ENCODE results near the gene RBFOX2.

RBFOX2 gene

DNA sequence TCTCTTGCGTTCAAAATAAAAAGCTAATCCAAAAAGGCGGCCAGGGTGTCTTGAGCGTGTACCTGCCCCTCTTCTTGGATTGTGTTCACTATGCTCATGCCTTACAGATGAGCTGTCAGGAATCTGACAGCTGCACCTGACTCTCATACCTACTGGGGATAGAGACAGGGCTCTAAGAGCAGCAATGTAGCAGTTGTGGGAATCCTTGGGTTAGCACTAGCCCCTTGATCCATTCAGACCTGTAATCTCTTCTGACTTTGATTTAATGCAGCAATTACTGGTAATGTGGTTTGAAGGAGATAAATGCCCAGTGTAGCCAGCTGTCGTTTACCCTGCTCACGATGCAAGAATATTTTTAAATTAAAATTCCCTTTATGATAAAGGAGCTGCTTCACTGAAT is 165.2 kb downstream of the RBFOX2 start:
- DNase-seq (ENCODE audit: low read depth) = no peak

GRCh38 chr22:35862697-35863096 is 165.9 kb downstream of the RBFOX2 start:
- no peak for DNase-seq (ENCODE audit: low read depth)

GRCh38 chr22:35861451-35861850 is 167.2 kb downstream of the RBFOX2 start:
- no peak for DNase-seq (ENCODE audit: low read depth)

GRCh38 chr22:35860837-35861236 is 167.8 kb downstream of the RBFOX2 start:
- DNase-seq (ENCODE audit: low read depth) = no peak

DNA sequence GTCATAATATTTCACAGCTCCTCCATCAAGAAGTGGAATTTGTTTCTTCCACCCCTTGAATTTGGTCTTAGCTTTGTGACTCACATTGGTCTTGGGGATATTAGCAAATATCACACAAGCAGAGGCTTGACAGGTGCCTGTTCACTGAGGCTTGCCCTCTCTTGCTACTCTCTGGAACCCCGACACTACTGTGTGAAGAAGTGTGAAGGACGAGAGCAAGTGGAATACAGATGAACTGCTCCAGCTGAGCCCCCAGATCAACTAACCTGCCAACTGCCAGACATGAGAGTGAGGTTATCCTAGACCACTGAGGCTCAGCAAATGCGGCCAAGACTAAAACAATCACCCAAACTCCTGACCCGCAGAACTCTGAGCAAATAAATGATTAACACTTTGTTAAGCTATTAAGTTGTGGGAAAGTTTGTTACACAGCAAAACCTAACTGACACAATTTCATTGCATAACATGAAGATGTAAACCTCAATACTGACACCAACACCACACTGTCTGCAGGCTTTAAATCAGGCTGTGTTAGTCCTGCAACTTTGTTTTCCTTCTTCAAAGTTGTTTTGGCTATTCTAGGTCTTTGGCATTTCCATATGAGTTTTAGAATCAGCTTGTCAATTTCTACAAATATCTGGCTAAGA is 168.4 kb downstream of the RBFOX2 start:
- no peak for DNase-seq (ENCODE audit: low read depth)

DNA sequence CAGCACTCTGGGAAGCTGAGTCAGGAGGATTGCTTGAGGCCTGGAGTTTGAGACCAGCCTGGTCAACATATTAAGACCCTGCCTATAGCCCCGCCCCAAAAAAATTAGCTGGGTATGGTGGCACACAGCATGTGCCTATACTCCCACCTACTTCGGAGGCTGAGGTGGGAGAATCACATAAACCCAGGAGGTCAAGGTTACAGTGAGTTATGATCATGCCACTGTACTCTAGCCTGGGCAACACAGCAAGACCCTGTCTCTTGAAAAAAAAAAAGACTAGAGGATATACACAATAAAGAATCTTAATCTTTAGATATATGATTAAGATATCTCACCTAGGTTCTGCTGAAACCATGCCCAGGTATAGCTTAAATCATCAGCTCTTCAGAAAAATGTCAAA is 174.3 kb downstream of the RBFOX2 start:
- DNase-seq (ENCODE audit: low read depth) = no peak

DNA sequence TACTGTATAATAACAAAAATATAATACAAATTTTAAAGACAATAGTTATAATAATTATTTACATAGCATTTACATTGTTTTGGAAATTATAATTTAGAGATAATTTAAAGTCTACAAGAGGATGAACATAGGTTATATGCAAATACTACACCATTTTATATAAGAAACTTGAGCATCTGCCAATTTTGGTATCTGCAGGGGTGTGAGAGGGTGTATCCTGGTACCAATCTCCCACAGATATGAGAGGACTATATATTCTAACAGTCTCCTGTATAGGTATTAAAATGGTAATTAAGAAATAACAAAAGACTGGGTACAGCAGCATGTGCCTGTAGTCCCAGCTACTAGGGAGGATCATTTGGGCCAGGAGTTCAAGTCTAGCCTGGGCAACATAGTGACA is 176.5 kb downstream of the RBFOX2 start:
- no peak for DNase-seq (ENCODE audit: low read depth)

- DNase-seq (ENCODE audit: low read depth) = no peak
Measured at GRCh38 chr22:35850831-35851230, 177.8 kb downstream of the RBFOX2 start.

- DNase-seq (ENCODE audit: low read depth) = no peak
Measured at GRCh38 chr22:35846804-35847203, 181.8 kb downstream of the RBFOX2 start.

DNA sequence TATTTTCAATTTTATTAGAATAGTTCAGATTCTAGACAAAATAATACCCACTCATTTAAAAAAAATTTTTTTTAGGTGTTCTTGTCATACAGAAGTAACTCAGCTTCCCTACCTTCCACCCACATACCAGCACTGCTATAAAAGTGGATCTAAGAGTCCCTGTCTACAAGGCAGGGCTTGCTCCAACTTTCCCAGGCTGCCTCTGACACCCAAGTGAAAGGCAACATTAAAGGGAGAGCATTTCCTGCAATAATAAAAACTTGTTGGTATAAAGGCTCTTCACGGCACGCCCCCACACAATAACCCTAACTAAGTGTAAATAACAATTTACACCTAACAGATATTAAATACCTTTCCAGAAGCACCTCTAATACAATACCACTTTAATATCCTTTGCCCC is 183.7 kb downstream of the RBFOX2 start:
- DNase-seq (ENCODE audit: low read depth) = no peak

DNA sequence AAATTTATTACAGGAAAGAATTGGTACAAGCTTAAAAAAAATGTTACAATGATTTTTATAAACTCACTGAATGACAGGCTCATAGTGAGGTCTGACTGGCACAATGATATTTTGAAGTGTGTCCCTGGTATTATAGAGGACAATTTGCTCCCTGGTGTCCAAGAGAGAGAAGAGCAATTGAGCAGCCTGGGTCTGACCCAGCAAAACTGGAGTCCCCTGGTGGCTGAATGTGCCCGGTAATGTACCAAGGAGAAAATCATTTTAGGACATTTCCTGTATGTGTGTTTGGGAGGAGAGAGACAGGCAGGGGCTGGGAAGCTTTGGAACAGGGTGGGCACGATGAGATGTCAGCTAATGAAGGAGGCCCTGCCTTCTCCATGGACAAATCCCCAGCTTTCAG is 185.7 kb downstream of the RBFOX2 start:
- DNase-seq (ENCODE audit: low read depth) = no peak

- DNase-seq (ENCODE audit: low read depth) = no peak
Measured at GRCh38 chr22:35842519-35842913, 186.1 kb downstream of the RBFOX2 start.

- DNase-seq (ENCODE audit: low read depth) = no peak
Measured at GRCh38 chr22:35841907-35842518, 186.6 kb downstream of the RBFOX2 start.

DNA sequence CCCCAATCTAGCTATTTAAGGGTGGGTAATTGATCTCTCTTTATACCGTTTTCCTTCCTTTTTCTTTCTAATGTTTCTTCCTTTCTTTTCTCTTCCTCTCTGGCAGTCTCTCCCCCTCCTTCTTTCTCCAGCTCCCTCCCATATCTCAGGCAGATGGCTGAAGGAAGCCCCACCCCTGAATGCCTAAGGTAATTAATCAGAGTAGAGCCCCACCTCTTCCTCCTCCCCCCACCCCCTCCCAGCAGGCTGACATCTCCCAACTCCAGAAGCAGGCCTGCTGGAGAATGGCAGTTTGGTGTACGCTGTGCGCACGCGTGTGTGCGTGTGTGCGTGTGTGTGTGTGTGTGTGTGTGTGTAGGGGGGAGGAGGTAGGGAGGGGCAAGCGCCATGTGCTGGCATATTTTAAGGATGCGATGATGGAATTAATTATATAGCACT is 188.3 kb downstream of the RBFOX2 start:
- DNase-seq (ENCODE audit: low read depth) = no peak

- no peak for DNase-seq (ENCODE audit: low read depth)
Measured at GRCh38 chr22:35839841-35840301, 188.8 kb downstream of the RBFOX2 start.

- DNase-seq (ENCODE audit: low read depth) = no peak
Measured at GRCh38 chr22:35838855-35839576, 189.6 kb downstream of the RBFOX2 start.

DNA sequence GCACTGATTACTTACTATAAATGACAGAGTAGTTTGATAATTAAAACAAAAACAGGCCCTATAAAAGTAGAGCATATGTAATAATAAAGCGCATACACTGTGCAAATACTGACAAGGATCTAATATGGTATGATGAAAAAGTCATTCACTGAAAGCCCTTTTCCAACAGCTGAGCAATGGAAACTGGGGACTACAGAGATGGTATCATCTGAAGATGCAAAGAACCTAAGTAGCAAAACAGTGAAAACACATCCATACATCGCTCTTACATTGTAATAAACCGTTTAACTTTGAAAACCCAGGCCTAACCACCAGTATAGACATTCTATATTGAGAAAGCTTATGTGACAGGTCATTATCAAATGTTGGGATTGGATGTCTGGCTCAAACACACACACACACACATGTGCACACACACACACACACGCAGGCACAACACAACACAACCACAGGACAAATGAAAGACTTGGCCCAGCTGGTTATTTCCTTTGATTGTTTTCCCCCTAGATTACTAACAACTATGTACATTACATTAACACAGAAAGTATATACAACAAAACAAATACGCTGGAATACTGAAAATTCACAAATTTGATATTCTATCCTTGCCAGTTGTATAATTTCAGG is 191.4 kb downstream of the RBFOX2 start:
- DNase-seq (ENCODE audit: low read depth) = no peak

- DNase-seq (ENCODE audit: low read depth) = no peak
Measured at GRCh38 chr22:35835998-35836691, 192.5 kb downstream of the RBFOX2 start.

GRCh38 chr22:35835267-35835997 is 193.2 kb downstream of the RBFOX2 start:
- DNase-seq (ENCODE audit: low read depth) = no peak

DNA sequence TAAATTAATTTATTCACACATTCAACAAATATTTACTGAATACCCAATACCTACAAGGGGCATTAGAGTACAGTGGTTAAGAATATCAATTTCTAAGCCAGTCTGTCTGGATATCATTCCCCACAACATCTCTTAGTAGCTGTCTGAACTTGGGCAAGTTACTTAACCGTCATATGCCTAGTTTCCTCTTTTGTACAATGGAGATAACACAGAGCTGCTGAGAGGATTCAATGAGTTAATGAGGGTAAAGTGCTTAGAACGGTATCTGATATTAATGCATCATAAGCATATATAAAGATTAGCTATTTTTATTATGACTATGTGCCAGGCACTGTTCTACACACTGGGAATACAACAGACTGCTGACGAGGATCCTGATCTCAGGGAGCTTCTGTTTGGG is 194.6 kb downstream of the RBFOX2 start:
- DNase-seq (ENCODE audit: low read depth) = no peak

DNA sequence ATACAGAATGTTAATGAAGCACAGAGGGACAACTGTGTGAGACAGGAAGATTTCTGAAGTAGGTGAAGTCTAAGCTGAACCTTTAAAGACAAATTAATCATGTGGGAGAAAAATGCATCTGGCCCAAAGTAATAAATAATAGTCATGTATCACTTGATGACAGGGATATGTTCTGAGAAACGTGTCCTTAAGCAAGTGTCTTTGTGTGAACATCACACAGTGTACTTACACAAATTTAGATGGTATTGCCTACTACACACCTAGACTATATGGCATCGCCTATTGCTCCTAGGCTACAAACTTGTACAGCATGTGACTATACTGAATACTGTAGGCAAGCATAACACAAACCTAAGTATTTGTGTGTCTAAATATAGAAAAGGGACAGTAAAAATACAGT is 198.3 kb downstream of the RBFOX2 start:
- DNase-seq (ENCODE audit: low read depth) = no peak

DNA sequence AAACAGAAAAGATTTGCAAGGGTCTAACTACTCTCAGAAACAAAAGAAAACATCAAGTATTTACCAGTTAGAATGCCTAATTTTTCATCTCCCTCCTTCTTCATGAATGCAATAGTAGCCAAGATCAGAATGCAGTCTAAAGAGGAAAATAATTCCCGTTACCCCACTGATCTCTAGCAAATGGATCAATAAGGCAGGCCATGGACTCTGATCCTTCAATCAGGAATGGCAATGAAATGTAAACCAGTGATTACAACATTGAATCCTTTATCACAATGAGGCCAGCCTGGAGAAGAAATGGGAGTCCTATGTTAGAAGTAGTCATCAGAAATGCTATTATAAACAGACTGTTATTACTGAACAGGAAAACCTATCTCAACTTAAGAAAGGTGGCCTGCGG is 204.4 kb downstream of the RBFOX2 start:
- no peak for DNase-seq (ENCODE audit: low read depth)

Data from stimulated activated CD8-positive, alpha-beta memory T cell treated with anti-CD3 and anti-CD28 coated beads, Interleukin-4, amount 100 ng/mL, for 24 hours (primary cell).